ENCODE data around the gene ARPC2.

GRCh38 chr2:218267259-218267658 is 50.3 kb downstream of the ARPC2 start:
- TF ChIP-seq CTCF (conservative IDR thresholded peaks at IDR 0.05; ENCODE audit: low read length) (no peak), EZH2phosphoT487 (IDR thresholded peaks at IDR 0.05; ENCODE audit: borderline replicate concordance) (no peak)
